Effector memory CD8-positive, alpha-beta T cell (primary cell): ENCODE results near the gene GRM3.

Experiments
- ATAC-seq: fragments of 150-1000 bp; cut with Tn5 transposase; replicated peaks from 2 replicates; pipeline ENCODE4 v1.10.0; 2021; ENCODE audit warnings: mild to moderate bottlenecking, moderate library complexity
- DNase-seq, 3 experiments: peaks; one replicate each; pipeline ENCODE4 v3.0.0; 2021
- H3K27ac Mint-ChIP-seq, 2 donors: one replicate each; pipeline ENCODE4 v1.8.0; 2022; ENCODE audit warnings: mild to moderate bottlenecking in 2 of 2, mixed read lengths in 2 of 2, moderate library complexity in 2 of 2
- H3K27me3 Mint-ChIP-seq, 2 donors: one replicate each; pipeline ENCODE4 v1.8.0; 2022; ENCODE audit warnings: mixed read lengths in 2 of 2
- H3K36me3 Mint-ChIP-seq: one replicate; pipeline ENCODE4 v1.8.0; 2022; ENCODE audit warnings: mild to moderate bottlenecking, moderate library complexity, mixed read lengths; ENCODE audit not compliant: insufficient read depth
- H3K4me1 Mint-ChIP-seq, 2 donors: one replicate each; pipeline ENCODE4 v1.8.0; 2022; ENCODE audit warnings: low read depth in 2 of 2, mixed read lengths in 2 of 2
- H3K4me3 Mint-ChIP-seq, 2 donors: one replicate each; pipeline ENCODE4 v1.8.0; 2022; ENCODE audit warnings: mild to moderate bottlenecking in 2 of 2, mixed read lengths in 2 of 2, moderate library complexity in 2 of 2
- H3K9me3 Mint-ChIP-seq, 2 donors: one replicate each; pipeline ENCODE4 v1.8.0; 2022; ENCODE audit warnings: mixed read lengths in 2 of 2

The GRM3 gene

GRCh38 chr7:86844608-86845007, 200.9 kb downstream of the GRM3 start:
- DNase-seq (no peak), ATAC-seq (no peak)
- no peak overlapping the region for H3K4me3 Mint-ChIP-seq
- no peaks in the 10 kb centered on the region for H3K9me3 Mint-ChIP-seq
- H3K36me3 Mint-ChIP-seq, result no peaks in the 10 kb centered on the region
- H3K4me1 Mint-ChIP-seq, result no peaks in the 10 kb centered on the region
- no peak overlapping the region for H3K27ac Mint-ChIP-seq
- peaks cover 0 to 6% of the 10 kb centered on the region in 2 donors for H3K27me3 Mint-ChIP-seq

- DNase-seq (no peak), ATAC-seq (no peak)
- peaks cover 0 to 6% of the 10 kb centered on the region in 2 donors for H3K27me3 Mint-ChIP-seq
- no peaks in the 10 kb centered on the region for H3K9me3 Mint-ChIP-seq
- no peak overlapping the region for H3K4me3 Mint-ChIP-seq
- H3K27ac Mint-ChIP-seq, result no peak overlapping the region
- no peaks in the 10 kb centered on the region for H3K4me1 Mint-ChIP-seq
- H3K36me3 Mint-ChIP-seq, result no peaks in the 10 kb centered on the region
These were observed 202.9 kb downstream of the GRM3 start for GRCh38 chr7:86846494-86847190.

GRCh38 chr7:86848226-86848625, 204.5 kb downstream of the GRM3 start:
- H3K36me3 Mint-ChIP-seq, result no peaks in the 10 kb centered on the region
- DNase-seq (no peak), ATAC-seq (no peak)
- peaks cover 0 to 6% of the 10 kb centered on the region in 2 donors for H3K27me3 Mint-ChIP-seq
- no peaks in the 10 kb centered on the region for H3K9me3 Mint-ChIP-seq
- no peak overlapping the region for H3K27ac Mint-ChIP-seq
- no peak overlapping the region for H3K4me3 Mint-ChIP-seq
- H3K4me1 Mint-ChIP-seq, result no peaks in the 10 kb centered on the region

DNA sequence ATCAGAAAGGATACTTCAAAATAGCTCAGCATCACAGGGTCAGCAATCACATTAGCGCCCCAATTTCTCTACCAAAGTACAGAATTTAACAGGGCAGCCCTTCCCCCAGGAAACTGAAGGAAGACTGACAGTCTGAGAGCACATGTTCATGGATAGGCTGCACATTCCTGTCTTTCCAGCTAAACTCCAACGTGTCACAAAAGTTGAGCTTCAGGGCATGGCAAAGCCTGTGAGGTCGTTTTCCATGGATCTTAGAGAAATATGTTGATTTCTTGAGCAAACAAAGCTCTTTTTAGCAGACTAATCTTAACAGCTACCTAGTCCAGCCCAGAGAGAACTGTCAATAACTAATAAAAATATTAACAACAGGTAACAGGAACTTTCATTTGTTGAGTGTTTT, 207.9 kb downstream of the GRM3 start:
- DNase-seq (no peak), ATAC-seq (no peak)
- Mint-ChIP-seq H3K27me3 (peaks cover 0 to under 1% of the 10 kb centered on the region in 2 donors), H3K36me3 (no peaks in the 10 kb centered on the region), H3K9me3 (no peaks in the 10 kb centered on the region), H3K4me1 (no peaks in the 10 kb centered on the region), H3K4me3 (no peak overlapping the region), H3K27ac (no peak overlapping the region)

GRCh38 chr7:86863452-86863851, 219.7 kb downstream of the GRM3 start:
- ATAC-seq (no peak), DNase-seq (no peak)
- no peak overlapping the region for H3K4me3 Mint-ChIP-seq
- H3K27me3 Mint-ChIP-seq, result no peaks in the 10 kb centered on the region
- H3K4me1 Mint-ChIP-seq, result no peaks in the 10 kb centered on the region
- no peak overlapping the region for H3K27ac Mint-ChIP-seq
- H3K36me3 Mint-ChIP-seq, result no peaks in the 10 kb centered on the region
- no peaks in the 10 kb centered on the region for H3K9me3 Mint-ChIP-seq

DNA sequence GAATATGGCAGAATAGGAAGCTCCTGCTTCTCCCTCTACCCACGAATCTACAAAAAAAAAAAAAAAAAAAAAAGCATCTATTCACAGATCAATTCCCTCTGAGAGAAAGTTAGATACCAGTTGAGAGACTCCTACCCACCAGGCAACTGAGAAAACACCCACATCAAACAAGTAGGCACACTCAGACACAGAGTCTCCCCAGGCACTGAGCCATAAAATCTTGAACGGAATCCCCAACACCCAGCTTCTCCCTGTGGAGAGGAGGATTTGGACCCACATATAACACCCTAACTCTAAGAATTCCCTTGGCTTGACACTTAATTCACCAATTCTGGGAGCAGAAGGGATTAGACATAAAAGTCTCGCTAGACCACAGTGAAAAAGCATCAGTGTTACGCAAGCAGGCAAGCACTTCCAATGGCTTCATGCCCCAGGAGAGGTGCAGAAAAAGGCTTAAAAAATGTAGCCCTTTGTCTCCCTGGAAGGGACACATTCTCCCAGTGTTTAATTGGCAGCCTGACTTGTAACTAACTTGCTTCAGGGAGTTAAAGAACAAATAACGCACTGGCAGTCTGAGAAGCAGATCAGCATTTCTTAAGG, 223.6 kb downstream of the GRM3 start:
- H3K36me3 Mint-ChIP-seq, result no peaks in the 10 kb centered on the region
- H3K9me3 Mint-ChIP-seq, result no peaks in the 10 kb centered on the region
- ATAC-seq, result no peak
- H3K4me3 Mint-ChIP-seq, result no peak overlapping the region
- H3K27me3 Mint-ChIP-seq, result no peaks in the 10 kb centered on the region
- DNase-seq, result no peak
- no peaks in the 10 kb centered on the region for H3K4me1 Mint-ChIP-seq
- no peak overlapping the region for H3K27ac Mint-ChIP-seq

GRCh38 chr7:86876146-86876545, 232.4 kb downstream of the GRM3 start:
- H3K4me1 Mint-ChIP-seq, result no peaks in the 10 kb centered on the region
- ATAC-seq (no peak), DNase-seq (no peak)
- no peak overlapping the region for H3K4me3 Mint-ChIP-seq
- no peaks in the 10 kb centered on the region for H3K9me3 Mint-ChIP-seq
- no peaks in the 10 kb centered on the region for H3K36me3 Mint-ChIP-seq
- H3K27me3 Mint-ChIP-seq, result no peaks in the 10 kb centered on the region
- H3K27ac Mint-ChIP-seq, result no peak overlapping the region

DNA sequence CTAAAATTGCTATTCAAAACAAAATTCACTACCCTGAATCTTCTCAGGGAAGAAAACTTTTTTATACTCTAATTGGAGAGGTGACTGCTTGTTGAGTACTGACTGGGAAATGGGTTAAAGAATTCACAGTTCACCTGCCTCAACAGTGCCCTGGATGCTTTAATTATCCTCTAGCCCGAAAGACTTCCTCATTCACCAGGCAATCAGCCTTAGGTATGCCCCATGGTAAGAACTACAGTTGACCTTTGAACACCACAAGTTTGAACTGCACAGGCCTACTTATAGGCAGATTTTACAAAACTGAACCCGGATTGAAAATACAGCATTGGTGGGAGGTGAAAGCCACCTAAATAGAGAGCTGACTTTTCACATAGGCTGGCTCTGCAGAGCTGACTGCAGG, 240.4 kb downstream of the GRM3 start:
- no peaks in the 10 kb centered on the region for H3K4me1 Mint-ChIP-seq
- DNase-seq (no peak), ATAC-seq (no peak)
- H3K36me3 Mint-ChIP-seq, result no peaks in the 10 kb centered on the region
- no peak overlapping the region for H3K27ac Mint-ChIP-seq
- H3K9me3 Mint-ChIP-seq, result no peaks in the 10 kb centered on the region
- no peaks in the 10 kb centered on the region for H3K27me3 Mint-ChIP-seq
- H3K4me3 Mint-ChIP-seq, result no peak overlapping the region

- no peak overlapping the region for H3K4me3 Mint-ChIP-seq
- no peak for ATAC-seq
- no peak overlapping the region for H3K27ac Mint-ChIP-seq
These were observed 245.8 kb downstream of the GRM3 start for GRCh38 chr7:86889501-86889900.

DNA sequence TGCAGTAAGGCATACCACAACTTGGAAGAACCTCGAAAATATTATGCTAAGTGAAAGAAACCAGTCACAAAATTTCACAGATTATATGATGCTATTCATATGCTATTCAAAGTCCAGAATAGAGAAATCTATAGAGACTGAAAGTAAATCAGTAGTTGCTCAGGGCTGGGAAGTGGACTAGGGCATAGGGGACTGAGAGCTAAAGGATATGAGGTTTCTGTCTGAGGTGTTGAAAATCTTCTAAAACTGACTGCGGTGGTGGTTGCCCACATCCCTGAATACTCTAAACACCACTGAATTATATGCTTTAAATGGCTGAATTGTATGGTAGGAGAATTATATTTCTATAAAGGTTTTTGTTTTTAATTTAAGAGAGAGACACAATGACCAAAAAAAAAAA, 254.5 kb downstream of the GRM3 start:
- H3K9me3 Mint-ChIP-seq, result no peaks in the 10 kb centered on the region
- H3K27ac Mint-ChIP-seq, result peak overlapping the region in 1 of 2 donors; percentile 16
- H3K36me3 Mint-ChIP-seq, result peaks cover 3% of the 10 kb centered on the region
- ATAC-seq (peak; percentile 48), DNase-seq (no peak)
- H3K4me3 Mint-ChIP-seq, result no peak overlapping the region
- H3K27me3 Mint-ChIP-seq, result no peaks in the 10 kb centered on the region
- H3K4me1 Mint-ChIP-seq, result no peaks in the 10 kb centered on the region

More at GRCh38 chr7:86889501-86889900, 245.8 kb downstream of the GRM3 start:
- Mint-ChIP-seq H3K27me3 (no peaks in the 10 kb centered on the region), H3K9me3 (no peaks in the 10 kb centered on the region), H3K4me1 (no peaks in the 10 kb centered on the region), H3K36me3 (peaks cover 4% of the 10 kb centered on the region)
- no peak for DNase-seq

- ATAC-seq, result no peak
These were observed 257.2 kb downstream of the GRM3 start for GRCh38 chr7:86900886-86901285.

GRCh38 chr7:86904949-86905834, 261.5 kb downstream of the GRM3 start:
- Mint-ChIP-seq H3K27me3 (peaks cover 0 to 5% of the 10 kb centered on the region in 2 donors), H3K27ac (no peak overlapping the region), H3K4me3 (no peak overlapping the region), H3K36me3 (peaks cover 7% of the 10 kb centered on the region), H3K4me1 (peaks cover 0 to 8% of the 10 kb centered on the region in 2 donors), H3K9me3 (no peaks in the 10 kb centered on the region)
- DNase-seq (no peak), ATAC-seq (no peak)

More at GRCh38 chr7:86900886-86901285, 257.2 kb downstream of the GRM3 start:
- no peak overlapping the region for H3K27ac Mint-ChIP-seq
- no peak overlapping the region for H3K4me3 Mint-ChIP-seq
- DNase-seq, result no peak
- peaks cover 5% of the 10 kb centered on the region for H3K36me3 Mint-ChIP-seq
- H3K4me1 Mint-ChIP-seq, result peaks cover 0 to 8% of the 10 kb centered on the region in 2 donors
- no peaks in the 10 kb centered on the region for H3K27me3 Mint-ChIP-seq
- no peaks in the 10 kb centered on the region for H3K9me3 Mint-ChIP-seq

DNA sequence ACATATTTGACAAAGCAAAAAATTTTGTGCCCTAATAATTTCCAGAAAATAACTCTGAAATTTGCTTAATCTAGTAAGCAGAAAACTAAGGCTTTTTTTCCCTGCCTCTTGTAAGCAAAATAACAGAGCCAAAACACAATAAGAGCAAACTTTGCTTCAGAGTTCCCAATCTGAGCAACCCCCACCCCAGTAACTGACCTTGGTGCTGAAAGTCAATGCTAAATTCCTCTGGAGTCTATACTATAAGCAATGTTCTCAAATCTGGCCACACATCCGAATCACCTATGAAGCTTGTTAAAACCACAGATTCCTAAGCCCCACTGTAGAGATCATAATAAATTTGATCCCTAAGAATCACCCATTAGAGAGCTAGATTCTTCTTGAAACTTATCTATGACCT, 265.2 kb downstream of the GRM3 start:
- H3K4me3 Mint-ChIP-seq, result no peak overlapping the region
- H3K27ac Mint-ChIP-seq, result no peak overlapping the region
- peaks cover 7% of the 10 kb centered on the region for H3K36me3 Mint-ChIP-seq
- DNase-seq (no peak), ATAC-seq (no peak)
- H3K4me1 Mint-ChIP-seq, result peaks cover 0 to 8% of the 10 kb centered on the region in 2 donors
- H3K27me3 Mint-ChIP-seq, result peaks cover 0 to 11% of the 10 kb centered on the region in 2 donors
- no peaks in the 10 kb centered on the region for H3K9me3 Mint-ChIP-seq
